ENCODE results near the gene VN1R2.
"Not testable (repeated sequence)": the region's sequence is repeated elsewhere in the genome, so short reads cannot be mapped to it uniquely, and the experiment has no call there.

Gene VN1R2

GRCh38 chr19:53294786-53295441, 36.8 kb downstream of the VN1R2 start:
- no peak for TF ChIP-seq OSR1 (CRISPR knock-in tag; IDR thresholded peaks at IDR 0.05)
- no peak for TF ChIP-seq TOX (CRISPR knock-in tag; IDR thresholded peaks at IDR 0.05; ENCODE audit: borderline replicate concordance)
- TF ChIP-seq ZNF565 (CRISPR knock-in tag; conservative IDR thresholded peaks at IDR 0.05; ENCODE audit: low read depth), result no peak
- TF ChIP-seq PPARA (CRISPR knock-in tag; IDR thresholded peaks at IDR 0.05; ENCODE audit: borderline replicate concordance), result no peak
- TF ChIP-seq ARNTL (CRISPR knock-in tag; IDR thresholded peaks at IDR 0.05; ENCODE audit: borderline replicate concordance, low read depth), result no peak
- TF ChIP-seq BACH2 (CRISPR knock-in tag; IDR thresholded peaks at IDR 0.05; ENCODE audit: borderline replicate concordance), result no peak
- TF ChIP-seq GLIS3 (CRISPR knock-in tag; IDR thresholded peaks at IDR 0.05), result no peak
- ATAC-seq, result no peak

DNA sequence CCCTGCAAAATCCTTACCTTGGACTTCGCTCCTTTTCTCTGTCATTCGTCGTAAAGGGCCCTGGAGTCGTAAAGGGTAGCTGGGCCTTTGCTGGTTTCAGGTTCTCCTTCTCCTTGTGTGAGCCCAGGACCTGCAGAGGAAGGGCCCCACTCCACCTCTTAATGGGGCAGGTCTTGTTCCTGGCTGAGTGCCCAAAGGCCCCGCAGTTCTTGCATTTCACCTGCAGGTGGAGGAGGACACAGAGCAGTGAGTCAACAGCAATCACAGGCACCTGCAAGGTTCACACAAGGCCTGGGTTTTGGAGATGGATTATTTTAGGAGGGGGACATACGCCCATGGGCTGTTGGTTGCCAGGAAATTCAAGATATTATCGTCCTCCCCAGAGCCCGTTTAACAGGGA, 43.2 kb downstream of the VN1R2 start:
- not testable (repeated sequence) for ATAC-seq

GRCh38 chr19:53308339-53308811, 50.3 kb downstream of the VN1R2 start:
- peak; percentile 69; the same call in 2 of the 3 replicates for ATAC-seq
- TF ChIP-seq ZFP3 (CRISPR knock-in tag; IDR thresholded peaks at IDR 0.05) (peak; percentile 69), TCF4 (CRISPR knock-in tag; IDR thresholded peaks at IDR 0.05; ENCODE audit: borderline replicate concordance) (no peak)

Data from SK-N-SH treated with all-trans-retinoic acid at 6 μM for 48 hours (cell line).